ELF-1 (cell line): ENCODE data around the gene HIVEP3.
"Not testable (repeated sequence)": the region's sequence is repeated elsewhere in the genome, so short reads cannot be mapped to it uniquely, and the experiment has no call there.

Source experiments
- DNase-seq: peaks from one replicate; pipeline ENCODE4 v3.0.0-alpha.2; 2016; ENCODE audit warnings: low read depth, low spot score

Gene HIVEP3

DNA sequence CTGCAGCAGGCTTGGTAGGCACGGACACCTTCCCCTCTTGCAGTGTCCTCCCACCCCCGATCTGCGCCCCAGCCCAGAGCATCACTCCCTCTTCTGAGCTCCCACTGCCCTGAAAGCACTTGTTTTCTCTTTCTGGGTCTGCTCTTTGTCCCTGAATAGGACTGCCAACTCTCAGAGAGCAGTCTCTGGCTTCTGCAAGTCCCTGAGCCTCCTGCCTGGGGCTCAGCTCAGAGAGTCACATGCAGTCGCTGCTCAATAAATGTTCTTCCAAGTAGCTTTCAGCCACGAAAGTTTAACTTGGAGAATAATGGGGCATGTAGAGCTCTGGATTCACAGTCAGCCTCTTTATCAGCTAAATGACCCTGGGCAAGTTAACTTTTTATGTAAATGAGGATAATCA is 205.6 kb downstream of the HIVEP3 start:
- no peak for DNase-seq

DNA sequence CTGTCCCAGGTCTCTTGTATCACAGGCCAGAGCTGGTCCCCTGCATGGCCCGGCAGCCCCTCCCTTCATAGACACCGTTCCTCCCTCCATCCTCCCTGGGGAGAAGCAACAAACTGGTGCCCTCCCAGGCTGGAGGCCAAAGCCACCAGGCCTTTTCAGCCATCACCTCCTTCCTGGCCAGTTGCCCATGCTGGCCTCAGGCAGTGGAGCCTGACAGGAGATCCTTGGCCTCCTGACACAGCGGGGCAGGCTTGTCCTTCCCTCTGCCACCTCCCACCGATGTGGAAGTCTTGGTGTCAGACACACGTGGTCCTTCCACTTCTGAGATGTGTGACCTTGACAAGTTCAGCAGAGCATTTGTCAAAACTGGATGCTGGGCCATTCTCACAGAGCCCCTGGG is 206.0 kb downstream of the HIVEP3 start:
- DNase-seq = peak; percentile 20

- DNase-seq = no peak
These were observed 206.6 kb downstream of the HIVEP3 start for GRCh38 chr1:41712081-41712480.

- DNase-seq = no peak
These were observed 207.1 kb downstream of the HIVEP3 start for GRCh38 chr1:41711581-41711980.

GRCh38 chr1:41710980-41711379 is 207.7 kb downstream of the HIVEP3 start:
- DNase-seq = no peak

DNA sequence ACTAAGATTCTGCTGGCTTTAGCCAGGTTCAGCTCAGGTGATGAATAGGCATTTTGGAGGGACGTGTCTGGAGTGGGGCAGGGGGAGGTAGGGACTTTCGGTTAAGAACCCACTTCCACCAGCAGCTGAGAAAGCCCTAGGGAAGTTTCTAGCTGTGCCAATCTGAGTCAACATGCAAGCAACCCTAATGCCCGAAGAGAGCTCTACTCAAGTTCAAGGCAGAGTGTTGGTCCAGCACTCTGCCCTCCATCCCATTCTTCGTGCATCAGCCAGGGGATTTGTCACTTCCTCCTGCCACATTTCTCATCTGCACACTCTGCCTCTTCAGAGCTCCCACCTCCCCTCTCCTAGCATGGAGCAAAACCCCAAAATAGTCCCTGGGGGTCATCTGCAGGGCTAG is 208.8 kb downstream of the HIVEP3 start:
- DNase-seq = no peak

- no peak for DNase-seq
These were observed 209.4 kb downstream of the HIVEP3 start for GRCh38 chr1:41709331-41709730.

DNA sequence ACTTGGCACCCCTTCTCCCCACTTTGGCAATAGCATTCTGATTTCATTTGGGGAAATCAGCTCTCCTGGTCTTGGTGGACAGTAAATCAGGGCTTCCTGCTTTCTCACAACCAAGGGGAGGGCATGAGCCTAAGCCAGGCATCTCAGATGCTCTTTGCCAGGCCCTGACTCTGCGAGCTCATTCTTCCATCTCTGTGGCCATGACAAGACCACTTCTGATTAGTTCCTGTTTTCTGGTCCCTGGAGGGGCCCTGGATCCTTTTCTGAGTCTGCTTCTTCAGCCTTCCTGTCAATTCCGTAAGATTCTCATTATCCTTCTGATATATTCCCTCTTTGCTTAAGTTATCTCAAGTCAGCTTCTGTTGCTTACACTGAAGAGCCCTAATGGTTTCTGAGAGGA is 210.4 kb downstream of the HIVEP3 start:
- DNase-seq = no peak

GRCh38 chr1:41707793-41708192 is 210.9 kb downstream of the HIVEP3 start:
- no peak for DNase-seq

GRCh38 chr1:41705798-41706197 is 212.9 kb downstream of the HIVEP3 start:
- DNase-seq = no peak

DNA sequence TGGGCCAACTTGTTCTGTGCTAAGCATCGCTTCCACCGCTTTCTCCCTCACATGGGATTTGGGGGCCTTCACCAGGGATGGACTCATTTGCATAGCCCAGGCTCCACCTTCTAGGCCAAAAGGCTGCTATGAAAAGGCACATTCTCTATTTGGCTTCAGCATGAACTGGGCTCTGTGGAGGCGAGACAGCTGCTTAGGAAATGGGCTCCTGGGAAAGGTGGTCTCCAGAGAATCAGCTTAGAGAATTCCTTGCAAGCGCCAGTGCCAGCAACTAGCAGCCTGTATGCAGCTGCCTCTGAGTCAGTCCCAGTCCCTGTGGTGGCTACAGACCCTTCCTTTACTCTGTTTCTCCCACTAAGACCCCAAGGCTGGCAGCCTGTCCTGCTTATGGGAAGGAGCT is 214.5 kb downstream of the HIVEP3 start:
- DNase-seq = no peak

GRCh38 chr1:41702771-41703170 is 216.0 kb downstream of the HIVEP3 start:
- DNase-seq = no peak

- no peak for DNase-seq
These were observed 217.7 kb downstream of the HIVEP3 start for GRCh38 chr1:41700986-41701535.

- no peak for DNase-seq
These were observed 218.1 kb downstream of the HIVEP3 start for GRCh38 chr1:41700581-41700980.

GRCh38 chr1:41699861-41700248 is 218.9 kb downstream of the HIVEP3 start:
- DNase-seq = no peak

GRCh38 chr1:41698916-41699860 is 219.5 kb downstream of the HIVEP3 start:
- no peak for DNase-seq

DNA sequence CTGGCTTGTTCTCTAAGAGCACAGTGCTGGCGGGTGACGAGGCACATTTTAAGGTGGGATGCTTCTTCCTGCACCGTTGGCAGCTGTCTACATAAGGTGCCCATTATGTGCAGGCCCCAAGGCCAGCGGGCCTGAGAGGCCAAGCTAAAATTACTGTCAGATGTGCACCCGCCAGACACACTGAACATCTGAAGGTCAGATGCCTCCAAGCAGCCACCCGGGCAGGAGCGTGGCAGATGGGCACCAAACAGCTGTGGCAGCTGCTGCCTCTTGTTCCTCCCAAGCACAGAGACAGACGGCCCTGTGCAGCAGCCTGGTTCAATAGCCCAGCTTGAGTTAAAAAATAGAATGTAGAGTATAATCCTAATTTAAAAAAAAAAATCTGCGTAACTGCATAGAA is 222.3 kb downstream of the HIVEP3 start:
- no peak for DNase-seq

GRCh38 chr1:41695118-41695745 is 223.5 kb downstream of the HIVEP3 start:
- no peak for DNase-seq

- DNase-seq = not testable (repeated sequence)
These were observed 226.8 kb downstream of the HIVEP3 start for GRCh38 chr1:41691966-41692365.

- DNase-seq = no peak
These were observed 227.3 kb downstream of the HIVEP3 start for GRCh38 chr1:41691424-41691823.

GRCh38 chr1:41690331-41690730 is 228.4 kb downstream of the HIVEP3 start:
- DNase-seq = no peak

- no peak for DNase-seq
These were observed 229.2 kb downstream of the HIVEP3 start for GRCh38 chr1:41689558-41689981.

DNA sequence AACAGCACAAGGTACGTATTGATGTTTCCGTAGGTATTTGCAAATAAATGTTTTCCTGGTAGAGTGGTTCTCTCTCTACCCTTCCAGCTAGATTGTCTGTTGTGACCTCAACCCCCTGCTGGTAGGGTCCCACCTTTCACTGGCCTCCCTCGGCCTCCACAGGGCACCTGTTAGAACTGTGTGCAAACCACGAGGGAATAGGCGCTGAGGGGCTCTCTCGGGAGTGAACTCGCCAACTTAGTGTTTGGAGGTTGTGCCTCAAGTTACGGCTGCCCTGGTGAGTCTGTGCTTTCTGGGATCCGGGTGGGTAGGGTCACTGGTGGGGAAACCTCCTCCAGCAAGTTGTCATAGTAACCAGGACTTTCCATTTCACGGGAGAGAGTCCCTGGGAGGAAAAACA is 229.6 kb downstream of the HIVEP3 start:
- DNase-seq = no peak
